Hippocampal formation (tissue), 2 donors: Measurements from ENCODE around the gene GYPC.
"Not testable (repeated sequence)": the region's sequence is repeated elsewhere in the genome, so short reads cannot be mapped to it uniquely, and the experiment has no call there.

Source experiments
- DNase-seq, 2 donors: peaks; one replicate each; lab custom pipeline; 2025; lab: John Stamatoyannopoulos, UW

The GYPC gene

DNA sequence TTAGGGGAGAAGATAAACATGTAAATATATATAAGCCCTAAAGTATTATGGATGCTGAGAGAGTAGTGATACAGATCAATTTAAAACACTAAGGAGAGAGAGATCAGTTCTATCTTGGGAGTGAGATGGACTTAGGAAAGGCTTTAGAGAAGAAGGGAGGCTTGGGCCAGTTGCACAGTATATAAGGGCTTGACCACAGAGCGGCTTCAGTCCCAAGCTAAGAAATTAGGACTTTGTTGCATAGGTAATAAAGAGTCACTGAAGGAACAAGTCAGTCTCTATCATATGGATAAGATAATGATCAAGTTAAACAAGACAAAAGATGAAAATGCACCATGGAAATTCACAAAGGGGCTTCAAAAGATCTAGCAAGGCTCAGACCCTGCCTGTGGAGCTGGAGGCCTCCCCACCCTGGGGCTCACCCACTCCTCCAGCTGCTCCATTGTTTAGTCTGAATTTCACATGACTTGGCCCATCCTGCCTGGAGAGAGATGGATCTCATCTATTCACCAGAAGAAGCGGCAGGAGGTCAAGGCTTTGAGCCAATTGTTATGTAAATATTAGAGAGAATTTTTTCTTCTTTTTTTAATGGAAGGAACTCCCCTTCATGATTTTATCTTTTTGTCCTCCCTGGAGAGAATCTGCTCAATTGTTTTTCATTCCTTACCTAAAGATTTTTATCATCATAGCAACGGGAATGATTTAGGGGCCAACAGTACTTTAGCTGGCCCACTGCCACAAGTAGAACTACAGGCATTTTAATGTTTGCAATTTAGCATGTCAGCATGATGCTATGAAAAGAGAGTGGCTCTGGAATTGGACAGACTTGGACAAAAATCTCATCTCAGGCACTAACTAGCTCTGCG is 44.0 kb downstream of the GYPC start:
- no peak for DNase-seq

DNA sequence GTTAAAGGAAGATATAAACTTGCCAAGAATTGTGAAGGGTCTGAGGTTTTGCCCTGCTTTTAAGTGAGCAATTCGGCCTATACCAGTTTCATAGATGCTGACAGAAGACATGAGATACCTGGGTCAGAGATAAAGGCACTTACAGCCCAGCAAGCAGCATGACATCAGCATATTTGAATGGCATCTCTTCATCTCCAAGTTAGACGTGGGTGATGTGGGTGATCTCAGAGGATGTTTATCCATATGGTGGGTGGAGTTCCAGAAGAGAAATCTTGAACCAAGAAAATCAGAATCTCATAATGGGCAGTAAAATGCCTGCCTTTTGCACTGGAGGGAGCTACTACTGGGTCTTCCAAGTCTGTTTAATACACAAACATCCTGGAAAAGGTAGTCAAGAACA is 44.7 kb downstream of the GYPC start:
- no peak for DNase-seq

- DNase-seq, result no peak
Observed at GRCh38 chr2:126703311-126703710, 47.4 kb downstream of the GYPC start.

- no peak for DNase-seq
Observed at GRCh38 chr2:126704434-126705160, 48.6 kb downstream of the GYPC start.

GRCh38 chr2:126707191-126707590 is 51.2 kb downstream of the GYPC start:
- no peak for DNase-seq

DNA sequence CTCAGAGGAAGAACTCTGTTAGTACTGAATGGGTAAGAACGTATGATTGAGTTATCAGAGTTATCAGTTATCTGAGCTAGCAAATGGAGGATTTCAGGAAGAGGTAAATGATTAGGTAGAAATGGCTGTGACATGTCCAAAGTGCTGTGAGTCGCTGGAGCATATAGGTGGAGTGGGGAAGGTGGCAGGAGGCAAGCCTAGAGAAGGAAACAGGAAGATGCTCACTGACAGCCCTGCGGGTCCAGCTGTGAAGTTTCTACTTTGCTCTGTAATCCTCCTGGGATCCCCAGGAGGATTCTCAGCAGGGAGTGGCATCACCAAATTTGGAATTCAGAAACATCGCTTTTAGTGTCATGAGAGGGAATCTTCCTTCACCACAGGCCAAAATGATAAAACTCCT is 52.0 kb downstream of the GYPC start:
- no peak for DNase-seq

- DNase-seq, result no peak
Observed at GRCh38 chr2:126714191-126714965, 58.4 kb downstream of the GYPC start.

GRCh38 chr2:126715111-126715510 is 59.2 kb downstream of the GYPC start:
- DNase-seq, result no peak

GRCh38 chr2:126715576-126716406 is 59.8 kb downstream of the GYPC start:
- DNase-seq, result no peak

DNA sequence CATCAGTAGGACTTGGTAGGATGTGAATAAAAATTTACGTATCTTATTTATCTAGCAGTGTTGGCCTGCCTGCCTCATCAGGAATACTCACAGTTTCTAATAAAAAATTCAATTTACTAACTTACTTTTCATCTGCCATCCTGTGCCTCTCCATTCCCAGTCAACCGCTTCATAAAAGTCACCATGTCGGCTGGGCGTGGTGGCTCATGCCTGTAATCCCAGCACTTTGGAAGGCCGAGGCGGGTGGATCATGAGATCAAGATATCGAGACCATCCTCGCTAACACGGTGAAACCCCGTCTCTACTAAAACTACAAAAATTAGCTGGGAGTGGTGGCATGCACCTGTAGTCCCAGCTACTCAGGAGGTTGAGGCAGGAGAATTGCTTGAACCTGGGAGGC is 61.3 kb downstream of the GYPC start:
- not testable (repeated sequence) for DNase-seq

GRCh38 chr2:126717928-126718327 is 62.0 kb downstream of the GYPC start:
- no peak for DNase-seq

DNA sequence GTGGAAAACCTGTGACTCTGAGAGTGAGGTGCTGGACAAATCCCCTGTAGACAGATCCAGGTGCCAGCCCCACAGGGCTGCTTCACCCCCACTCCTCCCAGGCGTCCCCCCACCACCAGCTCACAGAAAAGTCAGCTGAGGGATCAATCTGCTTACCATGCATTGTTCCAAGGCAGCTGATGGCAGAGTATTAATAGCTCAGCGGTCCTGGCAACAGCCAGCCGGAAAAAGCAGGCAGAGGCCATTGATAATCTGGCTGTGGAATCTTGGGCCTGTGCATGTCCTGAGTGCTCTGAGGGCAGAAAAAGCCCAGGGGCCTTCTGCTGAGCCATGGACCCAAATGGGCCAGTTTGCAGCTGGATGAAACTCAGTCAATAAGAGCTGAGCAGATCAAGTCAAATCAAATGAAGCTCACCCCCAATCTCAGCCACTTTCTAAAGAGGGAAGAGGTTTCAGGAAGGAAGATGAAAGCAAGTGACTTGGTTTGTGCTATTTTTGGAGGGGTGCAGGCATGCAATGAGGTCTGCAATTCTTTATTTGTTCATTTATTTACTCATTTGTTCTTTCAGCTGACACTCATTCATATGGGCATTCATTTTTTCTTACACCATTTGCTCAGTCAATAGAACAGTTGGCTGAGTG is 63.4 kb downstream of the GYPC start:
- no peak for DNase-seq

DNA sequence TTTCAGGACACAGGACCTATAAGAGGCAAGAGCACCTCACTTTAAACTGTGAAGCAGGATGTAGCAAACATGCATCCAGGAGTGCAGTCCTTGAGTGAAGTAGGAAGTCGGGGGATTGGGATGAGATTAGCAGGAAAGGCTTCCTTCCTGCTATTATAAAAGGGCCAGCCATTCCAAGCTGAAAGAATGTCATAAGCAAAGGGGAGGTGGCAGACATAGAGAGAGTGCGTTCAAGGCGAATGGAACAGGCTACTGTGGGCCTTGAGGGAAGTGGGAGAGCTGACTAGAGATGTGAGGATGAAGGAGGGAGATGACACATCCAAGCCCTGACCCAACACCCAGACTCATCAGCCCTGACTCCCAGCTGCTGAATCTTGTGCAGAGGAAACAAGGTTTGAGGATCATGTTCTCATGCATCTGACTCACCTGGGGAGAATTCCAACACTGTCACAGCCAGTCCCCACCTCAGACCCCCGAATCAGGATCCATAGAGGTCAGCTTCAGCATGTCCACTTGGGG is 63.9 kb downstream of the GYPC start:
- DNase-seq, result no peak

DNA sequence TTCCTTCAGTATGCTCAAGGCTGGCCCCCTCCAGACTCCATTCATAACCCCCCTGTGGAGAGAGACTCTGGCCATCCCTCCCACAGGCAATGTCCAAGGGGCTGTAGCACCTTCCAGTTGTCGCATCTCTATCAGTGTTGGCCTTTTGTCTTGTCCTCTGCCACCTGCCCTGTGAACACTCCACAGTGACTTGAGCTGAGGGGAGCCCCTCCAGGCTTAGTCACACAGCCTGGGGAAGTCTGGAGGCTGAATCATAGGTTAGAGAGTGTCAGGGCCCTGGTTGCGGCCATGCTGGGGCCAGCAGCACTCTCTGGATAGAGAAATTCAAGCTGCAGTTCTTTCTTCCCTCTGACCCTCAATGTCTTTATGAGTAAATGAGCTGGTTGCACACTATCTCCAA is 64.7 kb downstream of the GYPC start:
- DNase-seq, result no peak

GRCh38 chr2:126722081-126722480 is 66.1 kb downstream of the GYPC start:
- DNase-seq, result no peak

DNA sequence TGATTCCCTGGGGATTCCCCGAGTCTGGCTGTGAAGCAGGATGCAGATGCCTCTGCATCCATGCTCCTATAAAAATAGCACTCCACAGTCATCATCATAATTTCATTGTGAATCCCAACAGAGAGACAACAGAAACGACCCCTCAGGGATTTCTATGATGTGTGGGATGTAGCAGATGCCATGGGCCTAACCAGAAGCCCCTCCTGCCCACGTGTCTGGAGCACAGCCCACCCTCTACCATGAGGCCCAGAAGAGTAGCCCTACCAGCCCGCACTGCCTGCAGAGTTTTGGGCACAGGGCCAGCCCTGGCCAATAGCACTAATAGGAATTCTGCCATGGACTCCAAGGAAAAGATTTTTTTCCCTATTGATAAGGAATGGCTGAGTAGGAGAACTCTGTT is 66.6 kb downstream of the GYPC start:
- no peak for DNase-seq

DNA sequence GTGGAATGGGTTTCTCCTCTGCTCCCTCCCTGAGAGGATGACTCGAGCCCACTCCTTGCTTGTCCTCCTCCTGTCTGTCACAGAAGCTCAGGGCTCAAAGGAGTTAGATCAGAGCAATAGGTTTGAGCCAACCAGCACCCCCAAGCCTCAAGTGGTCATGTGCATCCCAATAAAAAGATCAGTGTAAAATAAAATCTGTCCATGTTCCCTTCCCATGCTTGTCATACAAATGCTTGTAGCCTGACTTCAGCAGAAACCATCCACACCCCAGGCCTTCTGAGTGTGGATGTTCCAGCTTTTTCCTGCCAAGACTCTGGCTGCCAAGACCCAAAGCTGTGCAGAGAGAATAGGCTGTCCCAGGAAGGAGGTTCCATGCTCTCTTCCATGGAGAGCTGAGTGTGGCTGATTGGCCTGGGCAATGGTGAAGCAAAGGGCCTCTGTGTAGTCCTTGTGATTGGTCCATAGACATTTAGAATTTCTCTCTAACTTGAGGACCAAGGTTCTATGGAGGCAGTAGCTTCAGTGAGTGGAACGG is 67.4 kb downstream of the GYPC start:
- DNase-seq, result no peak

DNA sequence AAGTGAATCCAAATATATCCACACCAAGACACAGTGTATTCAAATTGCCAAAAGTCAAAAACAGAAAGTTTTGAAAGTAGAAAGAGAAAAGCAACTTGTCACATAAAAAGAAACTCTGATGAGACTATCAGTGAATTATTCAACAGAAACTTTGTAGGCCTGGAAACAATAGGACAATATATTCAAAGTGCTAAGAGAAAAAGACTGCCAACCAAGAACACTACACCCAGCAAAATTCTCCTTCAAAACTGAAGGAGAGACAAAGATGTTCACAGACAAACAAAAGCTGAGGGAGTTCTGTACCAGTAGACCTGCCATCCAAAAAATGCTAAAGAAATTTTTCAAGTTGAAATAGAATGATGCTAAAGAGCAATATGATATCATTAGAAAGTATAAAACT is 69.6 kb downstream of the GYPC start:
- DNase-seq, result no peak

- no peak for DNase-seq
Observed at GRCh38 chr2:126729896-126730295, 73.9 kb downstream of the GYPC start.

DNA sequence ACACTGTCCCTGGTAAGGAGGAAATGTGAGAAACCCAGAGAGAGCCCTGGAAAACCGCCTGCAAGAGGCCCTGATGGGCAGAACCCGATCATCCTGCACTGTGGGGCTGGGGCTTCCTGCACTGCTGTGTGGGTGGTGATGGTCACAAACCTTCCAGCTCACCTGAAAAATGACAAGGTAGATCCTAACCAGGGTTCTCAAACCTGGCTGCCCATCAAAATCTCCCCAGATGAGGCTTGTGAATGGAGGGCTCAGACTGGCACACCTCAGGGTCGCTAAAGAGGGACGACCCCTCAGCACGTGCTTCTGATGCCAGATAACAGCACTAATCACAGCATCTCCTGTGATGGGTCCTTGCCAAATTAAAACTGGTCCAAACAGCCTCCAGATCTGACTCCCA is 74.7 kb downstream of the GYPC start:
- no peak for DNase-seq

DNA sequence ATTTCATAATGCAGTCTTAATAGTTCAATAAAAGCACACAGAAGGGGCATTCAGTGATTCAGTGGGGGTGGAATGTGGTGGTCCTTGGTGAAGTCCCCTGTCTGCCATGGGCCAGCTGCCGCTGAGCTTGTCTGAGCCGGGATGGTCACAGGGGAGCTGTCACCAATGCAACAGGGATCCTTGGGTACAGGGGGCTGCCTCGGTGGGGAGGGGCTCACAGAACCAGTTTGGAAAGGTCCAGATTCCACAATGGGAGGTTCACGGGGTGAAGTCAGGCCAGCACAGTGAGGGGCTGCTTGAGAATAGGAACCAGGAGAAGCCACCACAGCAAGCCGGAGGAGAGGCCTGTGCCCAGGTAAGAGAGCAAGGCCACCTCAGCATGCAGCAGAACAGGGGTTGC is 75.4 kb downstream of the GYPC start:
- no peak for DNase-seq
